ENCODE results near the gene TMPRSS2.

The TMPRSS2 gene

DNA sequence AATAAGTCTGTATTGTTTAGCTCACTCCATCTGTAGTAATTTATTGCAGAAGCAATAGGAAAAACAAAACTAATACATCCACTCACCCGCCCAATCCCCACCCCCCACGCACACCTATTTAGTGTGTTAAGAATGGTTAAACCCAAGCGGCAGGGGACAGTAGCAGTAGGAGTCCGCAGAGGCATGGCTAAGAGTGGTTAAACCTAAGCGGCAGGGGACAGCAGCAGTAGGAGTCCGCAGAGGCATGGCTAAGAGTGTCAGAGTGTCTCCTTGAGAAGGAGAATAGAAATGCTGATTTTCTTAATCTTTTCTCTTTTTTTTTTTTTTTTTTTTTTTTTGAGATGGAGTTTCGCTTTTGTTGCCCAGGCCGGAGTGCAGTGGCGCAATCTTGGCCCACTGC, 34.8 kb upstream of the TMPRSS2 start:
- DNase-seq (ENCODE audit: low read depth), result no peak
- TF ChIP-seq, protein P1, sequence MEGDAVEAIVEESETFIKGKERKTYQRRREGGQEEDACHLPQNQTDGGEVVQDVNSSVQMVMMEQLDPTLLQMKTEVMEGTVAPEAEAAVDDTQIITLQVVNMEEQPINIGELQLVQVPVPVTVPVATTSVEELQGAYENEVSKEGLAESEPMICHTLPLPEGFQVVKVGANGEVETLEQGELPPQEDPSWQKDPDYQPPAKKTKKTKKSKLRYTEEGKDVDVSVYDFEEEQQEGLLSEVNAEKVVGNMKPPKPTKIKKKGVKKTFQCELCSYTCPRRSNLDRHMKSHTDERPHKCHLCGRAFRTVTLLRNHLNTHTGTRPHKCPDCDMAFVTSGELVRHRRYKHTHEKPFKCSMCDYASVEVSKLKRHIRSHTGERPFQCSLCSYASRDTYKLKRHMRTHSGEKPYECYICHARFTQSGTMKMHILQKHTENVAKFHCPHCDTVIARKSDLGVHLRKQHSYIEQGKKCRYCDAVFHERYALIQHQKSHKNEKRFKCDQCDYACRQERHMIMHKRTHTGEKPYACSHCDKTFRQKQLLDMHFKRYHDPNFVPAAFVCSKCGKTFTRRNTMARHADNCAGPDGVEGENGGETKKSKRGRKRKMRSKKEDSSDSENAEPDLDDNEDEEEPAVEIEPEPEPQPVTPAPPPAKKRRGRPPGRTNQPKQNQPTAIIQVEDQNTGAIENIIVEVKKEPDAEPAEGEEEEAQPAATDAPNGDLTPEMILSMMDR (conservative IDR thresholded peaks at IDR 0.05; ENCODE audit: control insufficient read depth, insufficient read depth, low read depth, low read length), result no peak
- H3K4me3 ChIP-seq (ENCODE audit: control insufficient read depth, low read depth, low read length), result no peak overlapping the region

DNA sequence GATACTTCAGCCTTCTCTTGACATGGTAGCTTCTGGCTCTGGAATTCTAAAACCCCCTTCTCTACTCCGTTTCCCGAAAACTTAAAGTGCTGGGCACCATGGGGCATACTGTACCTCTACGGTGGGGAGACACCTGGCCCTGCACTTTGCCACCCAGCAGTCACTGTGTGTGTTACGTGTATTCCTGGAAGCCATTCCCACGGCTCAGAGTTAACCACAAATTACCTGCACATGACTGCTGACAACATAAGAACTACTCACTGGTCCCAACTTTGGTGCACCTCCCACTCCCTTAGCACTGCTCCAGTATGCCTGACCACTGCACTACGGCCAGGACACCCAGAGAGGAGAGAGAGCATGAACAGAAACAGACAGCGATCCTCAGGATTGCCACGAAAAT, 29.4 kb upstream of the TMPRSS2 start:
- peak; percentile 3 for DNase-seq (ENCODE audit: low read depth)
- H3K4me3 ChIP-seq (ENCODE audit: control insufficient read depth, low read depth, low read length), result no peak overlapping the region
- TF ChIP-seq, protein P1 (conservative IDR thresholded peaks at IDR 0.05; ENCODE audit: control insufficient read depth, insufficient read depth, low read depth, low read length), result no peak

DNA sequence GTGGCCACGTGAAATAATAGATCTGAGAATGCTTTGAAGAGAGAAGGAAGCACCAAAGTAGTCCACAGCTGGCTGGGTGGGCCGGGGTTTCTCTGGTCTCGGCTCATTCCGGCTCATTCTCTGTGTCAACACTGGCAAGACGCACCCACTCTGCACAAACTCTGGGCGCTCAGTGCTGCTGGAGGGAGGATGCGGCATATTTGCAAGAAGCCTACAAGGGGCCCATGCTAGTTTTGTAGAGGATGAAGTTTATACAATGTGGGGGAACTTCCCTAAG, 28.8 kb upstream of the TMPRSS2 start:
- DNase-seq (ENCODE audit: low read depth), result no peak
- TF ChIP-seq, protein P1 (conservative IDR thresholded peaks at IDR 0.05; ENCODE audit: control insufficient read depth, insufficient read depth, low read depth, low read length), result no peak
- no peak overlapping the region for H3K4me3 ChIP-seq (ENCODE audit: control insufficient read depth, low read depth, low read length)

DNA sequence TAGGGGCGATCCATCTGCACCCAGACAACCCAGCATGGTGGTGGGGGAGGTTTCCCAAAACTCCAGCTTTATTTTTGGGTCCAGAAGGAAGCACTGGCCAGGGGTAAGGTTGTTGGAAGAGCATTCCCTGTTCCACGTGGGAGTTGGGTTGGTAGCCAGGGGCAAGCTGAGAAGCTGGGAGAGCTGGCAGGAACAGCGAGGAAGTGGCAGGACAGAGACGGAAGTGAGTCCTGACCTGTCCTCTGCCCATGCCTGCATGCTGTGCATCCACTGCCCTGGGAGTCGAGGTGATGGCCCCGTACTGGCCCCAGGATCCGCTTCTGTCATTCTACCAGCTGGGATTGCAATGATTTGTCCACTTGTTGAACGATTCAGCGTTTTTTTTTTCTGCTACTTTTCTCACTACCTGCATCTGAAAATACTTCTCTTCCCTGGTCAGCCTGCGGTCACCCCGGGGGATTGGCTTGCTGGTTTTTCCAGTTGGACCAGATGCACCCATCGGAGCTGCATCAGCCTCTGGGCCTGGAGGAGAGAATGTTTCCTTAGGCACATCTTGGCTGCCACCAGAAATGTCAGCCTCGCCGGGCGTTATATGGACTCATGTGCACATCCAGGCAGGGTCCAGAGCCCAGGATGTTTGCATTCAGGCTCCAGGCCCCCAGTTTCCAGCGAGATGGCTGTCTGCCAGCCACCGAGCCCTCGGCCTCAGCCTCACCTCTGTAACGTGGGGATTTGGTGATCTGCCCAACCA, 28.3 kb upstream of the TMPRSS2 start:
- no peak overlapping the region for H3K4me3 ChIP-seq (ENCODE audit: control insufficient read depth, low read depth, low read length)
- no peak for DNase-seq (ENCODE audit: low read depth)
- TF ChIP-seq, protein P1 (conservative IDR thresholded peaks at IDR 0.05; ENCODE audit: control insufficient read depth, insufficient read depth, low read depth, low read length), result no peak

DNA sequence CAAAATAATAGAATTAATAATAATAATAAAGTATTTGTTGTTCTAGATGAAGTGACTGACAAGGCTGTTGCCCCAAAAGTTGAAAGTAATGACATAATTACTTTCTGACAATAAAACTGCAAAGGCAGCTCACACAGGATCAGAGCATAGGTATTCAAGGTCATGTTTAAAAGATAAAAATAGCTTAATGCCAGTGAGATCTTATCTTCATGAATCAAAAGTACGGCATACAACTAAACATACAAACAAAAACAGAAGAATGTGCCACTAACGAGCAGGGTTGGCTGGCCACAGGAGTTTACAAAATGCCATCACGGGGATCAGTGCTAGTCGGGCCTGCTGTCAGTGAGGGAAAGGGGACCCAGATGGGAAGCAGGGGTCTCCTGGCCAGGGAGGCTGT, 22.4 kb upstream of the TMPRSS2 start:
- H3K4me3 ChIP-seq (ENCODE audit: control insufficient read depth, low read depth, low read length), result no peak overlapping the region

DNA sequence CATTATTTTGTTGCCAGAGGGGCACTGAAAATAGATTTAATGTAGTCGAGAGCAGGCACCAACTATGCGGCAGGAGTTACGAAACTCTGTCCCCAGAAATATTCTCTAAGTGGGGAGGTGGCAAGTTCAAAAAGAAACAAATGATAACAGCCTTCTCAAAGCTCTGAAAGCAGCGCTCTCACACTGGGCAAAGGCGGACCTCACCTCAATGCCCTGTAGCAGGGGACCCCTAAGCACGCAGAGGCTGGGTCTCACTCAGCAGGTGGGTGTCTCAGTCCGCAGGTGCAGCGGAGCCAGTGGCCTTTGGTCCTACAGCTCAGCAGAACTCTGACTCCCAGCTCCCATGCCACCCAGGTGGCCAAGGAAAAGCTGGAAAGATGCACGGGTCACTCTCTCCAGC, 21.8 kb upstream of the TMPRSS2 start:
- DNase-seq (ENCODE audit: low read depth), result no peak
- H3K4me3 ChIP-seq (ENCODE audit: control insufficient read depth, low read depth, low read length), result no peak overlapping the region
- TF ChIP-seq, protein P1 (conservative IDR thresholded peaks at IDR 0.05; ENCODE audit: control insufficient read depth, insufficient read depth, low read depth, low read length), result no peak

More for the DNA sequence above, 22.4 kb upstream of the TMPRSS2 start:
- TF ChIP-seq, protein P1 (conservative IDR thresholded peaks at IDR 0.05; ENCODE audit: control insufficient read depth, insufficient read depth, low read depth, low read length), result no peak
- DNase-seq (ENCODE audit: low read depth), result no peak

Measured in fibroblast of mammary gland (primary cell).